Fibroblast of lung (primary cell): ENCODE measurements around the gene TOX4. TPM values are rescaled to one million over a fixed set of nuclear protein-coding genes. Genes with fewer than 3 reads are reported as not detected.
A peak's percentile ranks its signal among the peaks of the same experiment; 100 is the strongest.

Experiments used
- DNase-seq, 2 donors: peaks; one replicate each; pipeline versions ENCODE4 v3.0.0 to v3.0.0-alpha.2; 2010; ENCODE audit warnings: low read depth in 2 of 2
- H2AFZ ChIP-seq: 2 replicates; pipeline ENCODE4 v1.5.1; 2012; ENCODE audit warnings: low read length, control low read depth, inconsistent platforms
- H3K27ac ChIP-seq: 2 replicates; pipeline ENCODE4 v1.5.1; 2011; ENCODE audit warnings: low read length, control low read depth; ENCODE audit not compliant: insufficient read depth
- H3K27me3 ChIP-seq: 2 replicates; pipeline ENCODE4 v1.5.1; 2011; ENCODE audit warnings: mild to moderate bottlenecking, low read length; ENCODE audit not compliant: control insufficient read depth, insufficient read depth
- H3K36me3 ChIP-seq: 2 replicates; pipeline ENCODE4 v1.5.1; 2011; ENCODE audit warnings: low read length; ENCODE audit not compliant: control insufficient read depth, insufficient read depth
- H3K4me1 ChIP-seq: 2 replicates; pipeline ENCODE4 v1.5.1; 2011; ENCODE audit warnings: low read length; ENCODE audit not compliant: control insufficient read depth, insufficient read depth; ENCODE audit errors: extremely low read depth
- H3K4me2 ChIP-seq: 2 replicates; pipeline ENCODE4 v1.5.1; 2011; ENCODE audit warnings: low read length, control low read depth; ENCODE audit not compliant: insufficient read depth; ENCODE audit errors: extremely low read depth
- H3K4me3 ChIP-seq, 4 experiments: fragments of 200-600 bp in 1 of 4; sonication (generic) in 1 of 4; replicated peaks in 1 of 4; 2 replicates each; pipeline ENCODE4 v1.5.1; 2011 to 2016; ENCODE audit warnings: low read length in 4 of 4, low read depth in 3 of 4, mild to moderate bottlenecking in 3 of 4, control low read depth in 2 of 4, inconsistent platforms in 1 of 4, mixed read lengths in 1 of 4; ENCODE audit not compliant: insufficient read depth in 1 of 4; ENCODE audit errors: control extremely low read depth in 1 of 4
- H3K79me2 ChIP-seq: 2 replicates; pipeline ENCODE4 v1.5.1; 2012; ENCODE audit warnings: mild to moderate bottlenecking, low read length, inconsistent platforms; ENCODE audit not compliant: control insufficient read depth, insufficient read depth
- H3K9ac ChIP-seq: 2 replicates; pipeline ENCODE4 v1.5.1; 2011; ENCODE audit warnings: mild to moderate bottlenecking, low read length, control low read depth; ENCODE audit not compliant: insufficient read depth
- H3K9me3 ChIP-seq: 2 replicates; pipeline ENCODE4 v1.5.1; 2012; ENCODE audit warnings: low read depth, low read length; ENCODE audit not compliant: control insufficient read depth, insufficient read depth
- H4K20me1 ChIP-seq: 2 replicates; pipeline ENCODE4 v1.5.1; 2011; ENCODE audit warnings: low read length; ENCODE audit not compliant: control insufficient read depth, insufficient read depth; ENCODE audit errors: extremely low read depth
- CTCF ChIP-seq, 2 donors: IDR thresholded peaks in 1 of 2; conservative IDR thresholded peaks in 1 of 2; 1 replicate in 1 of 2; 2 replicates in 1 of 2; pipeline ENCODE4 v1.5.1; 2011 to 2012; ENCODE audit warnings: low read length in 2 of 2, control low read depth in 1 of 2, inconsistent platforms in 1 of 2, low read depth in 1 of 2, mild to moderate bottlenecking in 1 of 2
- EZH2 ChIP-seq: IDR thresholded peaks from 2 replicates; pipeline ENCODE4 v1.5.1; 2012; ENCODE audit warnings: low read length, control low read depth, mild to moderate bottlenecking; ENCODE audit errors: missing control alignments
- polyA plus RNA-seq, 2 donors: library from polyadenylated mRNA; depleted of rRNA in 1 of 2; stranded (reverse) in 1 of 2; unstranded in 1 of 2; fragments of >200 nt; gene quantifications; 2 replicates each; pipeline ENCODE4 v1.2.1, GENCODE V29; 2011 to 2012; ENCODE audit warnings: missing spikeins in 1 of 2
- total RNA-seq: library from RNA; depleted of rRNA; stranded (reverse); fragments of >200 nt; gene quantifications from 2 replicates; pipeline ENCODE4 v1.2.1, GENCODE V29; 2014

Gene TOX4
- total and polyA plus RNA-seq, 2 donors (not counting 1 experiment from before 2014, with no cell fraction given), result 30.6 to 86.1 TPM

GRCh38 chr14:21525962-21526671, 49.1 kb downstream of the TOX4 start, which contains the start of gene SALL2:
Gene SALL2, minus strand, starts transcription at chr14:21526346. Its CDS starts 219 bp downstream, at chr14:21526127.
- no peaks in the 10 kb centered on the region for H3K4me1 ChIP-seq
- TF ChIP-seq CTCF (conservative IDR thresholded peaks at IDR 0.05 in 1 of 2, IDR thresholded peaks at IDR 0.05 in 1 of 2; ENCODE audit: low read depth in 1 of 2, low read length in 2 of 2) (no peak), EZH2 (no peak)
- peak within 1 kb of the TSS; percentile 49 to 71 (median 58) for H3K4me3 ChIP-seq
- no peaks in the 10 kb centered on the region for H3K9me3 ChIP-seq
- peak within 1 kb of the TSS; percentile 46 for H3K9ac ChIP-seq
- peak within 1 kb of the TSS; percentile 85 for H3K4me2 ChIP-seq
- no peak within 1 kb of the TSS for H3K27ac ChIP-seq
- H4K20me1 ChIP-seq, result no peaks in the 10 kb centered on the region
- no peaks in the 10 kb centered on the region for H3K36me3 ChIP-seq
- no peaks in the 10 kb centered on the region for H3K27me3 ChIP-seq
- peak; percentile 61 to 76 for DNase-seq
- peak within 1 kb of the TSS; percentile 59 for H2AFZ ChIP-seq
- H3K79me2 ChIP-seq, result no peaks in the 10 kb centered on the region

- H3K9ac ChIP-seq, result no peak overlapping the region
- H3K27ac ChIP-seq, result no peak overlapping the region
- TF ChIP-seq CTCF (conservative IDR thresholded peaks at IDR 0.05 in 1 of 2, IDR thresholded peaks at IDR 0.05 in 1 of 2; ENCODE audit: low read depth in 1 of 2, low read length in 2 of 2), result no peak
- TF ChIP-seq EZH2, result no peak
- H4K20me1 ChIP-seq, result no peaks in the 10 kb centered on the region
- H2AFZ ChIP-seq, result no peak overlapping the region
- no peaks in the 10 kb centered on the region for H3K36me3 ChIP-seq
- H3K27me3 ChIP-seq, result no peaks in the 10 kb centered on the region
- no peaks in the 10 kb centered on the region for H3K9me3 ChIP-seq
- no peak overlapping the region for H3K4me2 ChIP-seq
- H3K4me3 ChIP-seq, result peak overlapping the region in 3 of 4 experiments; percentile 53 to 71 (median 64)
- H3K4me1 ChIP-seq, result no peaks in the 10 kb centered on the region
- DNase-seq, result no peak
- H3K79me2 ChIP-seq, result no peaks in the 10 kb centered on the region
Measured at GRCh38 chr14:21526672-21527317, 49.8 kb downstream of the TOX4 start.

- DNase-seq, result no peak
- H3K4me3 ChIP-seq, result no peak overlapping the region
- H3K4me1 ChIP-seq, result no peaks in the 10 kb centered on the region
- H2AFZ ChIP-seq, result no peak overlapping the region
- no peak overlapping the region for H3K27ac ChIP-seq
- H3K4me2 ChIP-seq, result no peak overlapping the region
- H3K9ac ChIP-seq, result no peak overlapping the region
- TF ChIP-seq CTCF (conservative IDR thresholded peaks at IDR 0.05 in 1 of 2, IDR thresholded peaks at IDR 0.05 in 1 of 2; ENCODE audit: low read depth in 1 of 2, low read length in 2 of 2), result no peak
- TF ChIP-seq EZH2, result no peak
- no peaks in the 10 kb centered on the region for H3K79me2 ChIP-seq
- H3K27me3 ChIP-seq, result no peaks in the 10 kb centered on the region
- H3K36me3 ChIP-seq, result no peaks in the 10 kb centered on the region
- no peaks in the 10 kb centered on the region for H3K9me3 ChIP-seq
- no peaks in the 10 kb centered on the region for H4K20me1 ChIP-seq
Measured at GRCh38 chr14:21527318-21527679, 50.3 kb downstream of the TOX4 start.
